PFSK-1 (cell line): ENCODE results near the gene AMACR.

Experiments
- FOXP2 ChIP-seq: optimal IDR thresholded peaks from 2 replicates; pipeline ENCODE3; 2011; ENCODE audit warnings: borderline replicate concordance, control low read depth, inconsistent platforms; ENCODE audit not compliant: insufficient read depth; ENCODE audit errors: extremely low read length, extremely low read depth
- POLR2AphosphoS5 ChIP-seq: IDR thresholded peaks from 2 replicates; pipeline ENCODE4 v1.6.1; 2012; ENCODE audit warnings: low read depth, mild to moderate bottlenecking, control low read depth, low read length, moderate library complexity
- REST ChIP-seq, 2 experiments: IDR thresholded peaks; 2 replicates each; pipeline versions ENCODE4 v1.6.1 to v1.8.0; 2011 to 2012; ENCODE audit warnings: low read depth in 2 of 2, low read length in 2 of 2, control low read depth in 1 of 2, inconsistent platforms in 1 of 2, mild to moderate bottlenecking in 1 of 2, moderate library complexity in 1 of 2; ENCODE audit not compliant: insufficient read depth in 1 of 2
- SIN3A ChIP-seq: IDR thresholded peaks from 2 replicates; pipeline ENCODE4 v1.6.1; 2012; ENCODE audit warnings: mild to moderate bottlenecking, low read length, moderate library complexity, borderline replicate concordance; ENCODE audit not compliant: insufficient read depth
- TAF1 ChIP-seq: IDR thresholded peaks from 2 replicates; pipeline ENCODE4 v1.6.1; 2012; ENCODE audit warnings: low read length, control low read depth, borderline replicate concordance; ENCODE audit not compliant: insufficient read depth

Gene AMACR

GRCh38 chr5:33973271-33973670 is 34.6 kb downstream of the AMACR start:
- no peak for TF ChIP-seq FOXP2
- no peak for TF ChIP-seq POLR2AphosphoS5
- TF ChIP-seq SIN3A: no peak
- no peak for TF ChIP-seq TAF1
- TF ChIP-seq REST (IDR thresholded peaks at IDR 0.05; ENCODE audit: insufficient read depth in 1 of 2, low read depth in 2 of 2, low read length in 2 of 2): no peak

- TF ChIP-seq REST (IDR thresholded peaks at IDR 0.05; ENCODE audit: insufficient read depth in 1 of 2, low read depth in 2 of 2, low read length in 2 of 2) (no peak), TAF1 (no peak), SIN3A (no peak)
Observed at GRCh38 chr5:33969572-33970452, 38.0 kb downstream of the AMACR start.

GRCh38 chr5:33968211-33969005 is 39.4 kb downstream of the AMACR start:
- TF ChIP-seq SIN3A: no peak
- TF ChIP-seq TAF1: no peak
- no peak for TF ChIP-seq POLR2AphosphoS5
- TF ChIP-seq REST (IDR thresholded peaks at IDR 0.05; ENCODE audit: insufficient read depth in 1 of 2, low read depth in 2 of 2, low read length in 2 of 2): no peak
- no peak for TF ChIP-seq FOXP2

- TF ChIP-seq SIN3A (no peak), REST (IDR thresholded peaks at IDR 0.05; ENCODE audit: insufficient read depth in 1 of 2, low read depth in 2 of 2, low read length in 2 of 2) (no peak), TAF1 (no peak), POLR2AphosphoS5 (no peak), FOXP2 (no peak)
Observed at GRCh38 chr5:33966805-33967204, 41.0 kb downstream of the AMACR start.
